Cardiac muscle cell (in vitro differentiated cells and primary cell): ENCODE measurements around the gene CYBRD1. TPM values are rescaled to one million over a fixed set of nuclear protein-coding genes. Genes with fewer than 3 reads are reported as not detected.
A peak's percentile ranks its signal among the peaks of the same experiment; 100 is the strongest.

ENCODE experiments used
- DNase-seq, 2 donors: peaks; one replicate each; pipeline versions ENCODE4 v3.0.0 to v3.0.0-alpha.2; 2010 to 2017; ENCODE audit warnings: low read depth in 1 of 2, low spot score in 1 of 2
- H3K27ac ChIP-seq: fragments of 200-600 bp; sonication (generic); 2 replicates; pipeline ENCODE4 v1.5.1; 2016
- H3K27me3 ChIP-seq: fragments of 200-600 bp; sonication (generic); 2 replicates; pipeline ENCODE4 v1.6.0; 2016; ENCODE audit warnings: control low read depth
- H3K36me3 ChIP-seq: fragments of 200-600 bp; sonication (generic); 2 replicates; pipeline ENCODE4 v1.5.1; 2016; ENCODE audit warnings: control low read depth
- H3K4me1 ChIP-seq: fragments of 200-600 bp; sonication (generic); 2 replicates; pipeline ENCODE4 v1.8.1; 2017; ENCODE audit warnings: low read depth, mild to moderate bottlenecking, mixed run types
- H3K4me3 ChIP-seq: fragments of 200-600 bp; sonication (generic); 2 replicates; pipeline ENCODE4 v1.5.1; 2016; ENCODE audit warnings: mild to moderate bottlenecking
- H3K9me3 ChIP-seq: fragments of 200-600 bp; sonication (generic); 2 replicates; pipeline ENCODE4 v1.5.1; 2017; ENCODE audit warnings: low read depth, mild to moderate bottlenecking, control low read depth
- CTCF ChIP-seq: IDR thresholded peaks from 2 replicates; pipeline ENCODE4 v1.5.1; 2012; ENCODE audit warnings: low read depth, mild to moderate bottlenecking, low read length
- polyA plus RNA-seq: library from polyadenylated mRNA; unstranded; fragments of >200 nt; fragmentation: Nextera tagmentation; extraction: Ambion mirVana; gene quantifications from 2 replicates; pipeline ENCODE4 v1.2.1, GENCODE V29; 2016
- total RNA-seq: library from RNA; depleted of rRNA; stranded (reverse); fragments of >200 nt; gene quantifications from 2 replicates; pipeline ENCODE4 v1.2.3, GENCODE V29; 2016

CYBRD1 gene
- total and polyA plus RNA-seq, 2 experiments from 2014 or later, result 0.86 to 2.3 TPM

DNA sequence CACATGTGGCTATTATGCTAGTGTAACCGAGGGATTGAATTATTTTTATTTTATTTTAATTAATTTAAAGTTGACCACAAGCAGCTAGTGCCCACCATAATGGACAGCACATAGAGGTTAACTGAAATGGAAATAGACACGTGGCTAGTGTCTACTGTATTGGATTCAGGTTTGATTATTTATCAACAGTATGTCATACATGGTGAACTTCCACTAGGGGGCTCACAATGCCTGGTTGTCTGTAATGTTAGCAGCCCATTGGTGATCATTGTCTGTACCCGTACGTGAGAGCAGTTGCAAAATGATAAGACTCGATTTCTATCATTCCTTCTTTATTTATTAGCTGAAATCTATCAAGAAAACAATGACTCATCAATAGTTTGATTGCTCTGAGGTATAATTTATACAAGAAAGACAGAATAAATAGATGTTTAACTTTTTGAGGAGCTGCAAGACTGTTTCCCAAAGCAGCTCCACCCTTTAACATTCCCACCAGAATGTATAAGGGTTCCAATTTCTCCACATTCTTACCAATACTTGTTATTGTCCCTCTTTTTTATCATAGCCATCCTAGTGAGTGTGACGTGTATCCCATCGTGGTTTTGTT lies 76.5 kb downstream of the CYBRD1 start:
- Histone ChIP-seq H3K9me3 (no peaks in the 10 kb centered on the region), H3K27ac (no peak overlapping the region), H3K36me3 (no peaks in the 10 kb centered on the region), H3K4me1 (no peaks in the 10 kb centered on the region), H3K27me3 (peaks cover 11% of the 10 kb centered on the region), H3K4me3 (no peak overlapping the region)
- TF ChIP-seq CTCF, result peak; percentile 80
- peak; percentile 75 to 81 for DNase-seq

- no peak for DNase-seq
- Histone ChIP-seq H3K36me3 (no peaks in the 10 kb centered on the region), H3K9me3 (no peaks in the 10 kb centered on the region), H3K4me3 (no peak overlapping the region), H3K27ac (no peak overlapping the region), H3K4me1 (no peaks in the 10 kb centered on the region), H3K27me3 (peaks cover 11% of the 10 kb centered on the region)
- no peak for TF ChIP-seq CTCF
These were observed 77.9 kb downstream of the CYBRD1 start for GRCh38 chr2:171600126-171600525.

DNA sequence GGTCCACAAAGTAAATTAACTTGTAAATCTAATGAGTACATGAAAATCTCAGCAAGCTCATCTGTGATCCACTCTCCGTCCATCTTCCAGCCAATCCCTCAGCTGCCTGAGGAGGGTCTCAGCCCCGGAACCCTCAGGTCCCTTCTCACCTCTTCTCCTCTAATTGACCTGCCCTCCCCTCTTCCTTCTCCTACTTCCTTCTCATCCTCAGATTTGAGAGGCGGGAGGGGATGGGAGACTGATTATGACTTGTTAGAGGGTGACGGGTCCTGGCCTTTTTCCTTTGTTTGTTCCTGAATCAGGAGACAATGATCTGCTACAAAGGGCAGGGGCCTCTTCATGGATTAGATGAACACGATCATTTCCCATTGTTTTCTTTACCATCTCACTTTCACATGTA lies 80.1 kb downstream of the CYBRD1 start:
- no peak for DNase-seq
- Histone ChIP-seq H3K4me1 (no peaks in the 10 kb centered on the region), H3K27me3 (peaks cover 11% of the 10 kb centered on the region), H3K4me3 (no peak overlapping the region), H3K9me3 (no peaks in the 10 kb centered on the region), H3K36me3 (no peaks in the 10 kb centered on the region), H3K27ac (no peak overlapping the region)
- no peak for TF ChIP-seq CTCF

Other genes starting within 250 kb of the CYBRD1 start
- 13.5 and 15.5 TPM in 2 replicates for gene METTL8, start 88.5 kb upstream of the CYBRD1 start, total RNA-seq
- 12.4 and 16.5 TPM in 2 replicates for gene METTL8, start 88.5 kb upstream of the CYBRD1 start, polyA plus RNA-seq
- 6.4 and 11.4 TPM in 2 replicates for gene DCAF17, start 88.2 kb upstream of the CYBRD1 start, total RNA-seq
- gene DCAF17, start 88.2 kb upstream of the CYBRD1 start, polyA plus RNA-seq, result 9.5 and 9.7 TPM in 2 replicates
- gene DYNC1I2, start 165.0 kb downstream of the CYBRD1 start, total RNA-seq, result 79.9 and 82.4 TPM in 2 replicates
- 62.2 and 67.5 TPM in 2 replicates for gene DYNC1I2, start 165.0 kb downstream of the CYBRD1 start, polyA plus RNA-seq